Measurements from ENCODE around the gene ZBTB7B. TPM values are rescaled to one million over a fixed set of nuclear protein-coding genes. Genes with fewer than 3 reads are reported as not detected.

ZBTB7B gene
- polyA plus RNA-seq, 3 donors from 2014 or later: 0.96 to 3.3 (median 1.8) TPM

- peak within 1 kb of the TSS; percentile 90 to 95 (median 92) for H3K4me3 Mint-ChIP-seq
- peak; percentile 84 to 86 (median 86) for DNase-seq
- H3K27ac Mint-ChIP-seq: peak within 1 kb of the TSS; percentile 91 to 96 (median 95)
- H3K36me3 Mint-ChIP-seq: peaks cover 0 to 11% (median 10%) of the 10 kb centered on the region in 3 donors
- peaks cover 30 to 39% of the 10 kb centered on the region in 2 donors for H3K4me1 Mint-ChIP-seq
- H3K27me3 Mint-ChIP-seq (ENCODE audit: low read depth in 3 of 3): peaks cover 0 to 4% (median 2%) of the 10 kb centered on the region in 3 donors
- H3K9me3 Mint-ChIP-seq: no peaks in the 10 kb centered on the region
These were observed 41.1 kb upstream of the ZBTB7B start, which contains the start of gene PYGO2 for GRCh38 chr1:154961207-154962155. Gene PYGO2 (minus strand): TSS chr1:154961782. CDS start chr1:154961576, 206 bp downstream.

DNA sequence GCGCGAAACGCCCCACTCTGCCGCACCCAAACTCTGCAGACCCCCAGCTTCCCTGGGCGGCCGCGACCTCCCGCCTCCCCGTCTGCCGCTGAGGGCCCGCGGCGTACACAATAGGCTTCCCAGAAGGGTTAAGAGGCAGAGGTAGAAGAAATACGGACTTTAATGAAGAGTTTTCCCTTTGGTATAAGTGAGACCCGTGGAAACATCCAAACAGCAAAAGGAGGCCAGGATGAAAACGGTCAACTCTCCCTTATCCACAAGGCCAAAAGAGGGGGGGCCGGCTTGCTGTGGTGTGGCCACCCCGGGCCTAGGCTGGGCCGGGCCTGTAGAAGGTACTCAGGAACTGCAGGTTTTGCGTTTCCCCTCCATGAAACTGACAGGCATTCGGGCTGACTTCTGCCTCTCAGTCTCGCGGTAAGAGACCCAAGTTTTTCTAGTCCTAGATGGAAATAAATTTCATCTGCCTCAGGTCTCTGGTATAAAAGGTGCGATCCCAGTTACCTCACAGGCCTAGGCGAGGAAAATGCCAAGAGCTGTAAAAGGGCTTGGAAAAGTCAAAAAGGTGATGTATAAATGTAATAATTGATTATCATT is 40.3 kb upstream of the ZBTB7B start:
- H3K9me3 Mint-ChIP-seq: no peaks in the 10 kb centered on the region
- peaks cover 0 to 11% (median 10%) of the 10 kb centered on the region in 3 donors for H3K36me3 Mint-ChIP-seq
- H3K27me3 Mint-ChIP-seq (ENCODE audit: low read depth in 3 of 3): peaks cover 0 to 4% (median 2%) of the 10 kb centered on the region in 3 donors
- H3K4me3 Mint-ChIP-seq: peak overlapping the region; percentile 85 to 90 (median 89)
- H3K27ac Mint-ChIP-seq: peak overlapping the region; percentile 91 to 95 (median 93)
- peaks cover 23 to 34% of the 10 kb centered on the region in 2 donors for H3K4me1 Mint-ChIP-seq
- DNase-seq: no peak

GRCh38 chr1:154962795-154963330 is 39.7 kb upstream of the ZBTB7B start:
- Mint-ChIP-seq H3K4me1 (peaks cover 22 to 32% of the 10 kb centered on the region in 2 donors), H3K27me3 (ENCODE audit: low read depth in 3 of 3) (peaks cover 0 to 2% (median 2%) of the 10 kb centered on the region in 3 donors), H3K9me3 (no peaks in the 10 kb centered on the region), H3K4me3 (peak overlapping the region; percentile 85 to 90 (median 89)), H3K27ac (peak overlapping the region; percentile 91 to 95 (median 93)), H3K36me3 (peaks cover 0 to 11% (median 10%) of the 10 kb centered on the region in 3 donors)
- no peak for DNase-seq

GRCh38 chr1:154963643-154964042 is 39.0 kb upstream of the ZBTB7B start:
- Mint-ChIP-seq H3K4me3 (peak overlapping the region in 1 of 5 donors; percentile 42), H3K27ac (peak overlapping the region in 5 of 6 donors; percentile 11 to 66 (median 35)), H3K9me3 (no peaks in the 10 kb centered on the region), H3K27me3 (ENCODE audit: low read depth in 3 of 3) (peaks cover 0 to 2% (median 2%) of the 10 kb centered on the region in 3 donors), H3K4me1 (peaks cover 22 to 30% of the 10 kb centered on the region in 2 donors), H3K36me3 (peaks cover 0 to 11% (median 10%) of the 10 kb centered on the region in 3 donors)
- DNase-seq: no peak

GRCh38 chr1:154964359-154964758 is 38.2 kb upstream of the ZBTB7B start:
- no peak for DNase-seq
- H3K4me1 Mint-ChIP-seq: peaks cover 26 to 30% of the 10 kb centered on the region in 2 donors
- H3K27ac Mint-ChIP-seq: peak overlapping the region in 2 of 6 donors; percentile 60 to 64
- H3K36me3 Mint-ChIP-seq: peaks cover 0 to 11% (median 10%) of the 10 kb centered on the region in 3 donors
- peaks cover 0 to 2% (median 2%) of the 10 kb centered on the region in 3 donors for H3K27me3 Mint-ChIP-seq (ENCODE audit: low read depth in 3 of 3)
- H3K9me3 Mint-ChIP-seq: no peaks in the 10 kb centered on the region
- H3K4me3 Mint-ChIP-seq: no peak overlapping the region

DNA sequence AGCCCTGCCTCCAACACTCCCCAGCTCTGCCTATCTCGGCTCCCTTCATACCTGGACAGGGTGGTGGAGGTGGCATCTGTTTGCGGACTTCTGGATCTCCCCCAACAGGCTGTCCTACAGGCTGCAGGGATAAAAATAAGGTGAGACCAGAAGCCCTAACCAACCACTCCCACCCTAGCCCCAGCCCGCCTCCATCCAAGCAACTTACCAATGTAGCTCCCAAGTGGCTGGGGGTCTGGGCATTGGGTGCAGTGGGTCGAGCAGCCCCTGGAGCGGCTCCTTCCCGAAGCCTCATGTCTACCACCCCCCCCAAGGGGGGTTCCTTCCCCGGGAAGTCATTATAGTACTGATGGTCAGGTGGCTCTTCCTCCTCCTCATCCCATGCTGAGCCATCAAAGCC is 36.5 kb upstream of the ZBTB7B start:
- DNase-seq: no peak
- Mint-ChIP-seq H3K9me3 (no peaks in the 10 kb centered on the region), H3K4me3 (no peak overlapping the region), H3K36me3 (peaks cover 0 to 11% (median 10%) of the 10 kb centered on the region in 3 donors), H3K27me3 (ENCODE audit: low read depth in 3 of 3) (peaks cover 0 to 2% (median 0%) of the 10 kb centered on the region in 3 donors), H3K4me1 (peaks cover 20 to 22% of the 10 kb centered on the region in 2 donors), H3K27ac (no peak overlapping the region)

DNA sequence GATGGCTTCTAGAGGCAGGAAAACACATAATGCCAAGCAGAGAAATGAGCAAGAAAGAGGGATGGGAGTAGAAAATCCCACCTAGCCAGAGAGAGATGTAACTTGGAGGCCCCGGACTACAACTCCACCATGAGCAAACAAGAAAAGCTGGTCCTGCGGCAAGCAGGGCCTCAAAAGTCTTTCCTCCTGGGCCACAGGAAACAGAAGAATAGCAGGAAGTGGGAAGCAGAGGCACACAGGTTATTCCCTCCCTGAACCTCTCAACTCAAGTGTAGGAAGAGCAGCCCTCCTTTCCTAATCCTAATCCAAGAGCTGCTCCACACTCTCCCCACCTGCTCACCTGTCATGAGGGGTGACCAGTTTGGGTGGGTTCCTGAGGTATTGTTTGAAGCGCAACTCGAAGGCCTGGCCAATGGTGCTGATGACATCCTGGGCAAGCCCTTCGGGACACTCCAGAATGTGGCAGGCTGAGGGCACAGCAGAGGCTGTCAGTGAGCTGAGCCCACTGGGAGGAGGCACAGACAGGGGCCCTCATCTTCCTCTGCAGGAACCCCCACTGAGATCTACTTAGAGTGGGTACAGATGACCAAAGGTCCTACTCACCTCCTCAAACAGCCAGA is 35.2 kb upstream of the ZBTB7B start:
- H3K27ac Mint-ChIP-seq: peak overlapping the region in 1 of 6 donors; percentile 23
- no peaks in the 10 kb centered on the region for H3K9me3 Mint-ChIP-seq
- peaks cover 14 to 29% of the 10 kb centered on the region in 2 donors for H3K4me1 Mint-ChIP-seq
- H3K4me3 Mint-ChIP-seq: no peak overlapping the region
- DNase-seq: no peak
- peaks cover 0 to 11% (median 10%) of the 10 kb centered on the region in 3 donors for H3K36me3 Mint-ChIP-seq
- H3K27me3 Mint-ChIP-seq (ENCODE audit: low read depth in 3 of 3): peaks cover 0 to 2% (median 1%) of the 10 kb centered on the region in 3 donors

DNA sequence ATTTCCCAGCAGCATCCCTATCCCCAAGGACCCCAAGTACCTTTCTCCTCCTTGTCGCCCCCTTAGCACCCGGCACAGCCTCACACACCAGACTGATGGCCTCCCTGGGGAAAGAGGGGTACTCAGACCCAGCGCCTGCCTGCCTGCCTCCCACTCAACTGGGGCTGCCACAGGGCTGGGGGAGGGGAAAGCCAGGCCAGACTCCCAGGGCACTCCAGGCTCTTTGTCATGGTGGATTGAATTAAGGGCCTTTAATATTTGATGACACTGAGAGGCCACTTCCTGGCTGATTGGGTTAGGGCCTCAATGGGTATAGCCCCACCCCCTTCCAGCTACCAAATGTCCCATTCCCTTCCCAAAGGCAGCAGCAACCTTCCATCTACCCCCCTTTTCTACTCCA is 33.9 kb upstream of the ZBTB7B start:
- no peak for DNase-seq
- Mint-ChIP-seq H3K4me1 (peaks cover 8 to 25% of the 10 kb centered on the region in 2 donors), H3K36me3 (peaks cover 0 to 9% (median 6%) of the 10 kb centered on the region in 3 donors), H3K9me3 (no peaks in the 10 kb centered on the region), H3K4me3 (no peak overlapping the region), H3K27ac (peak overlapping the region in 2 of 6 donors; percentile 35 to 36), H3K27me3 (ENCODE audit: low read depth in 3 of 3) (peaks cover 0 to 1% (median 0%) of the 10 kb centered on the region in 3 donors)

- peaks cover 0 to 7% (median 3%) of the 10 kb centered on the region in 3 donors for H3K36me3 Mint-ChIP-seq
- H3K9me3 Mint-ChIP-seq: no peaks in the 10 kb centered on the region
- H3K4me3 Mint-ChIP-seq: no peak overlapping the region
- DNase-seq: no peak
- peaks cover 8 to 22% of the 10 kb centered on the region in 2 donors for H3K4me1 Mint-ChIP-seq
- peaks cover 0 to 1% (median 0%) of the 10 kb centered on the region in 3 donors for H3K27me3 Mint-ChIP-seq (ENCODE audit: low read depth in 3 of 3)
- H3K27ac Mint-ChIP-seq: peak overlapping the region in 2 of 6 donors; percentile 23 to 38
These were observed 33.4 kb upstream of the ZBTB7B start for GRCh38 chr1:154969246-154969645.

DNA sequence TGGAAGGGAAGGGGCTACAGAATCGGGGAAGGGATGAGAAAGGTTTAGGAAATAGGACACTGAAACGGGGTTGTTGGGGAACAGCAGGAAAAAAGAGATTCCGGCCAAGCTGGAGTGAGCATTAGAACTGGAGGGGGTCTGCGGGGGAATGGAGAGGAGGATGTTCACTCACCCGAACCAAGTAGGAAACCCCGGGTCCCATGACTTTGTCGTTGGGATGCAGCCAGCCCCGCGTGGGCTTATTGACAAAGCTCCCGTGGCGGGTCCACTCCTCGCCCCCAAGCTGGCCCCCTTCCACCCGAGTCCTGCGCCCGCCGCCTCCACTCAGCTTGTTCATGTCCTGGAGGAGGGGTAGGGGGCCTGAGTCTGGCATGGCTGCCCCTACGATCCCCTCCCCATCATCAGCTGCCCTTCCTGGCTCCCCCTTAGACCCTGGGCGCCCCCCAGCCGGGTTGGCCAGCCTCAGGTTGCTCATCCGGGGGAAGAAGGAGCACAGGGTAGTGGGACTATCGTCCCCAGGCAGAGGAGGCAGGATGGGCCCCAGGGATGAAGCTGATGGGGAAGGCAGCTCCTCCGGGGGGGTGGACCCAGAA is 32.6 kb upstream of the ZBTB7B start:
- Mint-ChIP-seq H3K4me1 (peaks cover 8 to 22% of the 10 kb centered on the region in 2 donors), H3K27me3 (ENCODE audit: low read depth in 3 of 3) (peaks cover 0 to 1% (median 0%) of the 10 kb centered on the region in 3 donors), H3K4me3 (no peak overlapping the region), H3K27ac (peak overlapping the region in 1 of 6 donors; percentile 47), H3K9me3 (no peaks in the 10 kb centered on the region), H3K36me3 (peaks cover 0 to 3% (median 0%) of the 10 kb centered on the region in 3 donors)
- DNase-seq: no peak

- DNase-seq: no peak
- H3K27me3 Mint-ChIP-seq (ENCODE audit: low read depth in 3 of 3): peaks cover 0 to 1% (median 0%) of the 10 kb centered on the region in 3 donors
- H3K9me3 Mint-ChIP-seq: no peaks in the 10 kb centered on the region
- no peaks in the 10 kb centered on the region for H3K36me3 Mint-ChIP-seq
- peak within 1 kb of the TSS; percentile 33 to 74 (median 48) for H3K27ac Mint-ChIP-seq
- peaks cover 8 to 22% of the 10 kb centered on the region in 2 donors for H3K4me1 Mint-ChIP-seq
- peak within 1 kb of the TSS; percentile 2 to 62 (median 50) for H3K4me3 Mint-ChIP-seq
These were observed 31.8 kb upstream of the ZBTB7B start, which contains the start of gene SHC1 for GRCh38 chr1:154970631-154971340. Gene SHC1 (minus strand): TSS chr1:154970747. CDS start chr1:154970526, 221 bp downstream.

- Mint-ChIP-seq H3K4me3 (peak overlapping the region; percentile 2 to 62 (median 50)), H3K9me3 (no peaks in the 10 kb centered on the region), H3K36me3 (no peaks in the 10 kb centered on the region), H3K27me3 (ENCODE audit: low read depth in 3 of 3) (peaks cover 0 to 1% (median 0%) of the 10 kb centered on the region in 3 donors), H3K4me1 (peaks cover 8 to 22% of the 10 kb centered on the region in 2 donors), H3K27ac (peak overlapping the region; percentile 3 to 74 (median 48))
- no peak for DNase-seq
These were observed 31.1 kb upstream of the ZBTB7B start for GRCh38 chr1:154971341-154971998.
